NCI-H748 (cell line): ENCODE results near the gene PJVK.
"Not testable (repeated sequence)": the region's sequence is repeated elsewhere in the genome, so short reads cannot be mapped to it uniquely, and the experiment has no call there.

Experiments used
- DNase-seq: peaks from one replicate; lab custom pipeline; 2025; ENCODE audit not compliant: unreplicated experiment; lab: John Stamatoyannopoulos, UW

Gene PJVK, protein sequence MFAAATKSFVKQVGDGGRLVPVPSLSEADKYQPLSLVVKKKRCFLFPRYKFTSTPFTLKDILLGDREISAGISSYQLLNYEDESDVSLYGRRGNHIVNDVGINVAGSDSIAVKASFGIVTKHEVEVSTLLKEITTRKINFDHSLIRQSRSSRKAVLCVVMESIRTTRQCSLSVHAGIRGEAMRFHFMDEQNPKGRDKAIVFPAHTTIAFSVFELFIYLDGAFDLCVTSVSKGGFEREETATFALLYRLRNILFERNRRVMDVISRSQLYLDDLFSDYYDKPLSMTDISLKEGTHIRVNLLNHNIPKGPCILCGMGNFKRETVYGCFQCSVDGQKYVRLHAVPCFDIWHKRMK

DNA sequence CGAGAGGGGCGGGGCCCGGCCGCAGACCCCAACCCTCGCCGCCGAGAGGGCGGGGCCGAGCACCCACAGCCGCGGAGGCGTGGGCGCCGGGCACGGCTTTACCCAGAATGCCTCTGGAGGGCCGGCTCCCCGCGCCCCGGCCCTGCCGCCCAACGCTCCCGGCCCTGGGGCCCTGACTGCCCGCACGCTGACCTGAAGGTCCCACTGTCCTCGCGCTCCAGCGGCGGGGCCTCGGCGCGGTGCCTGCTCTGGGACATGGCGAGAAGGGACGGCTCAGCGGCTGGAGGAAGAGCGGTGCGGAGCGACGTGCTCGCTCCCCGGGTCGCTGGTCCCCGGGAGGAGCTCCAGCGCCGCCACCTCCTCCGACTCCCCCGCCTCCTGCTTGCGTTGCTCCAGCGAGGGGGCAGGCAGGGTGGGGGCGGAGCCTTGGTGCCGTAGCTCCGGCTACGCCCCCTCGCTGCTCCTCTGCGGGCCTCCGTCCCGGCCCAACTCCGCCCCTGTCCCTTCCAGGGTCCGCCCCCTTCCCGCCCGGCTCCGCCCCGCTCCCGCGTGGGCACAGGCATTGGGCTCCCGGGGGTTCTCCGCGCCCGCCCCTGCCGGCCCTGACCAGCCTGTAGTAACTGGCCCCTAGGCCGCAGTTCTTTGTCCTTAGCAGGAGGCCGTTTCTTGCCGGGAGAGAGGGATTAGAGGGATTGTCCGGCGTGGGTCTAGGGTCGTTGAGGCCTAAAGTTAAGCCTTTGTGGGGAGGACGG, at the start of gene PJVK, which contains the start of gene PRKRA:
Gene PJVK (plus strand): TSS at position 605 of the 752 bp plus-strand sequence. CDS start 2,032 bp downstream, outside the sequence.
Gene PRKRA (minus strand): TSS at position 402 of the 752 bp plus-strand sequence. CDS start 145 bp downstream, at position 257.
- peak; percentile 96 for DNase-seq

GRCh38 chr2:178401994-178402437, 49.2 kb upstream of the PJVK start:
- no peak for DNase-seq

- no peak for DNase-seq
Observed at GRCh38 chr2:178403671-178404306, 47.4 kb upstream of the PJVK start.

DNA sequence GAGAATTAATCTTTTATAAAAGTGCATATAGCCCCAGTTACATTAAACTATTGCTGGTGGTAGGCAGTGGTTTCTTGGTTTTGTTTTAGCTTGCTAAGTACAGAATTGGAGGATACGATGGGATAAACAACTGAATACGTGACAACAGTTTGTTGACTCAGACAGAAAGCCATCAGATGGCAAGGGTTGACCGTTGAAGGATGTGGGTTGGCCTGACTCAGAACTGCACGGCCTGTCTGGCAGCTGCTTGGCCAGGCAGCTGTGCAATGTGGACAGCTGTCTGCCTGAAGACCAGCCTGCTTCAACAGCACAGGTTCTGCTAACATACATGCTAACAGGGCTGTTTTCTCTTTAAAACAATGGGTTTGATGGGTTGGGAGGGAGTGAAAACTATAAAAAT, 46.8 kb upstream of the PJVK start:
- DNase-seq: peak; percentile 67

GRCh38 chr2:178409261-178409660, 41.9 kb upstream of the PJVK start:
- no peak for DNase-seq

DNA sequence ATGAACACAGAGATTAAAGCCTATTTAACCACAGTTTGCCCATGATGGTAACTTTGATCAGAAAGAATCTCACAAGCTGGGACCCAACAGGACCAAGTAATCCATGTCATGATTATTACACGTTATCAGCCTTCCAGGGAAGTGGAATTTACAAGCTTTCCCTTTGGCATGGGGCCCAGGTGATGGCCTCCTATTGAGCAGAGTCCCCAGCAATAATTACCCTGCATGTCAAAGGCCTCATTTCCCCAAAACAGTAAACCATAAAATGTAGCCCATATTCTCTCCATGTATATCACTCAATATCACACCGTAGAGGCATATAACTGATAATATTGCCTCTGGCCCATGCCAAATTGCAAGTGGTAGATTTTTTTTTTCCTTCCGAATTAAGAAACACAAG, 39.1 kb upstream of the PJVK start:
- DNase-seq: peak; percentile 34

DNA sequence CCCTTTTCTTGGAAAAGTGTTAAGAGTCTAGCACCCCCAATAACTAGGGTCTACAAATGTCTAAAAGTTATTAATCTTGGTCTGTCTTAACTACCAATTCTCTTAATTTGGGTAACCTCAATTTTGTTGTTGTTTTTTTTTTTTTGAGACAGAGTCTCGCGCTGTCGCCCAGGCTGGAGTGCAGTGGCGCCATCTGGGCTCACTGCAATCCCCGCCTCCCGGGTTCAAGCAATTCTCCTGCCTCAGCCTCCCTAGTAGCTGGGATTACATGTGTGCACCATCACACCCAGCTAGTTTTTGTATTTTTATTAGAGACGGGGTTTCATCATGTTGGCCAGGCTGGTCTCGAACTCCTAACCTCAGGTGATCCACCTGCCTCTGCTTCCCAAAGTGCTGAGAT, 38.7 kb upstream of the PJVK start:
- DNase-seq: not testable (repeated sequence)

- peak; percentile 86 for DNase-seq
Observed at GRCh38 chr2:178413472-178414265, 37.5 kb upstream of the PJVK start.

DNA sequence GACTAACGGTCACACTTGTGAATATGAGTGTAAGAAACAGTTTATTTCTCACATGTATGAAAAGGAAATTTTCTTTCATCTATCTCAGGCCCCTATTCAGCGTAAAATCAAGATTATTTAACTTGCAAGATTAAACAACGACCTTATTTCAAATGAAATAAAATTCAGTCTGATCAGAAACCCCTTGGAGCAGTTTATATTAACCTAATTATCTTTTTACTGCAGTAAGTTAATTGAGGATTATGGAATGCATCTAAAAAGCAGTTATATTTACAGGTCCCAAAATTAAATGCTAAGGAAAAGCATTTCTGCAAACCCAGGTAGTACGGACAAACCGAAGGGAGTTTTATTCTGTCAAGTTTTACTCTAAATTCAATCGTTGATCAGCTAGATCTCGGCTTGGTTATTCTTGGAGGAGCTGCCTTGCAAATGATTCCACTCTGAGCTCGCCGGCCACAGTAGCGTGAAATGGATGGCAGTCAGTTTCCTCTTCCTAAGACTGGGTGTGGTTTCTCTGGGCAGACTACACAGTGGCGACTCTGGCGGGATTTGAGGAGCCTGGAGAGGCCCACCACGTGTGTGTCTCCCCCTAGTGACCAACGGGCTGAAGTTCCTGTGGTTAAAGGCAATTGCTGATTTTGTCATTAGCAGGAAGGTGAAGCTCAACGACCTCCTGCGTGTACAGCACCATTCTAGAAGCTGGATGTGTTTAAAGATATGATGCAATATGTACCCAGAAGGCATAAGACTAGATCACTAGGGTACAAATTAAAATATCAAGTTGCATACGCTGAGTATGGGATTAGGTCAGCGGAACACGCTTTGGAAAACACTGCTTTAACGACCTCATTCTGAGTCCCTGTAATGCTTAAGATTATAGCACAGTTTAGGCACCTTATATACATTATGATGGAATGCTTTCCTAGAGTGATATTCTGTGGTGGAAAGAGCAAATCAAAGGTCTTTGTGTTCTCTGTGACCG, 36.6 kb upstream of the PJVK start:
- peak; percentile 97 for DNase-seq

GRCh38 chr2:178415979-178416378, 35.2 kb upstream of the PJVK start:
- no peak for DNase-seq

DNA sequence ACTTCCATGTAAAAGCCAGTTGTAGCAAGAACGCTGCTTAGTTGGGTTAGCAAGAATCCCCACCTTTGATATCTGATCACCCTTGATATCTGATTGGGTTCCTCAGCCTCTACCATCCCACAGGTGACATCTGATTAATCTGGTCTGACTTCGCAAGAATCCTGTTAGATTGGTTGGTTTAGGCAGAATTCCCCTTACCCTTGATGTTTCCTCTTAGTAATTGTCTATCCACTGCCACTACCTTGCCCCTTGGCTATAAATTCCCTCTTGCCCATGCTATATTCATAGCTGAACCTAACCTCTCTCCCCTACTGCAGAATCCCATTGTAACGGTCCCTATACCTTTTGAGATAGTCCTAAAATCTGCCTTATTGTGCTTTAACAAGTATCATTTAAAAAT, 33.3 kb upstream of the PJVK start:
- DNase-seq: no peak

DNA sequence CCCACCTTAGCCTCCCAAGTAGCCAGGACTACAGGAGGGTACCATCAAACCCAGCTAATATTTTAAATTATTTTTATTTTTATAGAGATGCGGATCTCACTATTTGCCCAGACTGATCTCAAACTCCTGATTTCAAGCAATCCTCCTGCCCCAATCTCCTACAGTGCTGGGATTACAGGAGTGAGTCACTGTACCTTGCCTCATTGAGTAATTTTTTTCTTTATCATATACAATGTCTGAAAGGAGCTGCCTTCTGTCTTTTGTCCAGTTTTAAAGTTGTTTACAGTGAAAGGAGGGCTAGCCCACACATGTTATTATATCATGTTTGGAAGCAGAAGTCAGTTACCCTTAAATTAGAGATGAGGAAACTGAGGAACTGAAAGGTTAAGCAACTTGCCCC, 32.8 kb upstream of the PJVK start:
- no peak for DNase-seq

GRCh38 chr2:178419123-178419522, 32.1 kb upstream of the PJVK start:
- DNase-seq: peak; percentile 28

DNA sequence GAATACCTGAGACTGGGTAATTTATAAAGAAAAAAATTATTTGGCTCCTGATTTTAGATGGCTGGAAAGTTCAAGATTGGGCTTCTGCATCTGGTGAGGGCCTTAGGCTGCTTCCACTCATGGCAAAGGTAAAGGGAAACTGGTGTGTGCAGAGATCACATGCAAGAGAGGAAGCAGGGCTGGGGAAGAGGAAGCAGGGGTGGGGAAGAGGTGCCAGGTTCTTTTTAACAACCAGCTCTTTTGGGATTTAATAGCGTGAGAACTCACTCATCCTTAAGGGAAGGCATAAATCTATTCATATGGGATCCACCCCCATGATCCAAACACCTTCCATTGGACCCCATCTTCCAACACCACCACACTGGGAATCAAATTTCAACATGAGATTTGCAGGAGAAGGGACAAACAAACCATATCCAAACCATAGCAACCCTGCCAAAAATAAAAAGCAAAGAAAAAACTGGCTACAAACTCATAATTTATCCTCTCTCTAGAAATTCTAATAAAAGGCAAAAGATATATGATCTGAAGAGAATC, 30.6 kb upstream of the PJVK start:
- peak; percentile 8 for DNase-seq

GRCh38 chr2:178422097-178422496, 29.1 kb upstream of the PJVK start:
- no peak for DNase-seq

- DNase-seq: not testable (repeated sequence)
Observed at GRCh38 chr2:178423746-178424145, 27.4 kb upstream of the PJVK start.

DNA sequence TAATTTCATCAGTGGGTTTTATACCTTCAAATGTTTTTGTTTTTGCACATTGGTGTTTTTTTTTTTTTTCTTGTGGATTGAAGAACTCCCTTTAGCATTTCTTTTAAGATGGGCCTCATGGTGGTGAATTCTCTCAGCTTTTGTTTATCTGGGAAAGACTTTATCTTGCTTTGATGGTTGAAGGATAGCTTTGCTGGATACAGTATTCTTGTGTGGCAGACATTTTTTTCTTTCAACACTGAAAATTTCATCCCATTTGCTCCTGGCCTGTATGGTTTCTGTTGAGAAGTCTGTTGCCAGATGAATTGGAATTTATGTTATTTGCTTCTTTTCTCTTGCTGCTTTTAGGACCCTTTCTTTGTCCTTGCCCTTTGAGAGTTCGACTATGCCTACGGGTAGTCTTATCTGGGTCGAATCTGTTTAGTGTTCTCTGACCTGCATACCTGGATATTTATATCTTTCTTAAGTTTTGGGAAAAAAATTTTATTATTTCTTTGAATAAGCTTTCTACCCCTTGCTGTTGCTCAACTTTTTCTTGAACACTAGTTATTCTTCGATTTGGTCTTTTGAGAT, 25.8 kb upstream of the PJVK start:
- no peak for DNase-seq

GRCh38 chr2:178426388-178426787, 24.8 kb upstream of the PJVK start:
- DNase-seq: no peak

GRCh38 chr2:178427458-178427857, 23.7 kb upstream of the PJVK start:
- no peak for DNase-seq
